Panc1 (cell line): ENCODE results near the gene KLF6.

ENCODE experiments used
- CTCF ChIP-seq: fragments of 450-650 bp; IDR thresholded peaks from 2 replicates; pipeline ENCODE4 v1.5.1; 2017; ENCODE audit warnings: mild to moderate bottlenecking
- POLR2AphosphoS5 ChIP-seq: IDR thresholded peaks from 2 replicates; pipeline ENCODE4 v1.6.1; 2012; ENCODE audit warnings: mild to moderate bottlenecking, low read depth, low read length, moderate library complexity
- SIN3A ChIP-seq: IDR thresholded peaks from 2 replicates; pipeline ENCODE4 v1.6.1; 2012; ENCODE audit warnings: low read depth, mild to moderate bottlenecking, low read length, moderate library complexity, borderline replicate concordance; ENCODE audit not compliant: insufficient read depth
- TCF7L2 ChIP-seq: IDR thresholded peaks from 2 replicates; pipeline ENCODE4 v1.6.1; 2011; ENCODE audit warnings: mild to moderate bottlenecking, low read depth, low read length, inconsistent platforms

DNA sequence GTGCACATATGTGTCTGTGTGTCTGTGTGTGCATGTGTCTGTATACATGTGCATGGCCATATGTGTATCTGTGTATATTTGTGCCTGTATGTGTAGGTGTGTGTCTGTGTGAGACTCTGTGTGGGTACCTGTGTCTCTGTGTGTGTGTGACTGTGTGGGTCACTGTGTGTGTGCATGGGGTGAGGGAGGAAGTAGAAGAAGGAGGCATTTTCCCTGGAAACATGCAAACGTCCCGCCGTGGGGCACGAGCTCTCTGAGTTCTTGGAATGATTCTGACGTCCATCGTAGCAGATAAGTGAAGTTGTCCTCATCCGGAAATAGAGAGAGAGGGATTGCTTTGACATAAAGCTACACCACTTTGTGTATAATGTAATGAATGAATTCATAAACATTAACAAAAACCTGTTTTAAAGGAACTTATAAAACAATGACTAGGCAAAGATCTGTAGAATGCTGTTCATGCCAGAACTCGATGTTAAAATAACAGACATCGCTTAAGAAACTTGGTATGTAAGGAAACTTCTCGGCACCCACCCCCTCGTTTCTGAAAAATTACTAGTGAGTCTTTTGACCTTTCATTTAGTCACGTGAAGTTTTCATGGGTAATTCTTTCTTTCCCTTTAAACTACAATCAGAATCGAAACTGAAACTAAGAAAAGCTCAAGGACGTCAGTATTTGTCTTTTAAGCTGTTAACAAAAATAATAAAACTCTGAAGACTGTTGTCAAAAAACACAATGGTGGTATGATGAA lies 43.6 kb upstream of the KLF6 start:
- TF ChIP-seq TCF7L2 (no peak), CTCF (no peak), POLR2AphosphoS5 (no peak), SIN3A (no peak)
